Measurements from ENCODE around the gene CCDC148.
"Not testable (repeated sequence)": the region's sequence is repeated elsewhere in the genome, so short reads cannot be mapped to it uniquely, and the experiment has no call there.

CCDC148 gene

GRCh38 chr2:158315803-158316414, 140.6 kb downstream of the CCDC148 start:
- no peak overlapping the region for H3K4me3 ChIP-seq (replicated peaks; ENCODE audit: low read depth, low read length)
- TF ChIP-seq CTCF (IDR thresholded peaks at IDR 0.05; ENCODE audit: low read length, missing control alignments), result no peak
- DNase-seq (ENCODE audit: low read depth), result no peak

- no peak overlapping the region for H3K4me3 ChIP-seq (replicated peaks; ENCODE audit: low read depth, low read length)
- TF ChIP-seq CTCF (IDR thresholded peaks at IDR 0.05; ENCODE audit: low read length, missing control alignments), result no peak
- no peak for DNase-seq (ENCODE audit: low read depth)
Observed at GRCh38 chr2:158315000-158315399, 141.6 kb downstream of the CCDC148 start.

- TF ChIP-seq CTCF (IDR thresholded peaks at IDR 0.05; ENCODE audit: low read length, missing control alignments), result no peak
- no peak overlapping the region for H3K4me3 ChIP-seq (replicated peaks; ENCODE audit: low read depth, low read length)
- DNase-seq (ENCODE audit: low read depth), result no peak
Observed at GRCh38 chr2:158313734-158314133, 142.8 kb downstream of the CCDC148 start.

GRCh38 chr2:158312981-158313380, 143.6 kb downstream of the CCDC148 start:
- TF ChIP-seq CTCF (IDR thresholded peaks at IDR 0.05; ENCODE audit: low read length, missing control alignments), result no peak
- no peak for DNase-seq (ENCODE audit: low read depth)
- no peak overlapping the region for H3K4me3 ChIP-seq (replicated peaks; ENCODE audit: low read depth, low read length)

GRCh38 chr2:158310407-158310806, 146.1 kb downstream of the CCDC148 start:
- H3K4me3 ChIP-seq (replicated peaks; ENCODE audit: low read depth, low read length); DNase-seq (ENCODE audit: low read depth): not testable (repeated sequence)

- no peak for TF ChIP-seq CTCF (IDR thresholded peaks at IDR 0.05; ENCODE audit: low read length, missing control alignments)
- no peak for DNase-seq (ENCODE audit: low read depth)
- no peak overlapping the region for H3K4me3 ChIP-seq (replicated peaks; ENCODE audit: low read depth, low read length)
Observed at GRCh38 chr2:158305501-158305900, 151.1 kb downstream of the CCDC148 start.

- no peak overlapping the region for H3K4me3 ChIP-seq (replicated peaks; ENCODE audit: low read depth, low read length)
- no peak for TF ChIP-seq CTCF (IDR thresholded peaks at IDR 0.05; ENCODE audit: low read length, missing control alignments)
- no peak for DNase-seq (ENCODE audit: low read depth)
Observed at GRCh38 chr2:158300394-158300793, 156.2 kb downstream of the CCDC148 start.

Measured in fibroblast of pulmonary artery (primary cell).